Trophoblast cell (in vitro differentiated cells and primary cell): Measurements from ENCODE around the gene KCNAB2.

Experiments
- DNase-seq, 2 donors: peaks; one replicate each; pipeline ENCODE4 v3.0.0-alpha.2; 2016
- H2AFZ ChIP-seq: 2 replicates; pipeline ENCODE4 v1.6.1; 2013; ENCODE audit warnings: low read length, moderate library complexity, mild to moderate bottlenecking; ENCODE audit not compliant: insufficient read depth, poor library complexity
- H2AK5ac ChIP-seq: 2 replicates; pipeline ENCODE4 v1.6.1; 2013; ENCODE audit warnings: mild to moderate bottlenecking, low read length
- H2BK120ac ChIP-seq: 2 replicates; pipeline ENCODE4 v1.6.1; 2013; ENCODE audit warnings: low read length, mild to moderate bottlenecking, moderate library complexity; ENCODE audit not compliant: insufficient read depth, poor library complexity
- H2BK12ac ChIP-seq: 2 replicates; pipeline ENCODE4 v1.6.1; 2013; ENCODE audit warnings: mild to moderate bottlenecking, low read length, moderate library complexity
- H2BK5ac ChIP-seq: 2 replicates; pipeline ENCODE4 v1.6.1; 2013; ENCODE audit warnings: low read length, low read depth, moderate library complexity, mild to moderate bottlenecking; ENCODE audit not compliant: poor library complexity
- H3K14ac ChIP-seq: 2 replicates; pipeline ENCODE4 v1.6.1; 2013; ENCODE audit warnings: mild to moderate bottlenecking, low read length
- H3K18ac ChIP-seq: 2 replicates; pipeline ENCODE4 v1.6.1; 2013; ENCODE audit warnings: mild to moderate bottlenecking, low read length
- H3K23ac ChIP-seq: 2 replicates; pipeline ENCODE4 v1.6.1; 2013; ENCODE audit warnings: low read length
- H3K27ac ChIP-seq: 2 replicates; pipeline ENCODE4 v1.5.1; 2013; ENCODE audit warnings: low read depth, mild to moderate bottlenecking, inconsistent platforms, low read length, moderate library complexity
- H3K27me3 ChIP-seq: 2 replicates; pipeline ENCODE4 v1.6.1; 2013; ENCODE audit warnings: inconsistent platforms, mild to moderate bottlenecking, low read length, moderate library complexity; ENCODE audit not compliant: insufficient read depth
- H3K36me3 ChIP-seq, 2 experiments: 1 replicate in 1 of 2; 2 replicates in 1 of 2; pipeline ENCODE4 v1.6.1; 2013; ENCODE audit warnings: low read length in 2 of 2, mild to moderate bottlenecking in 2 of 2, moderate library complexity in 1 of 2; ENCODE audit not compliant: insufficient read depth in 2 of 2, control insufficient read depth in 1 of 2
- H3K4ac ChIP-seq: 2 replicates; pipeline ENCODE4 v1.6.1; 2013; ENCODE audit warnings: low read depth, mild to moderate bottlenecking, low read length, moderate library complexity
- H3K4me1 ChIP-seq, 2 experiments: 1 replicate in 1 of 2; 2 replicates in 1 of 2; pipeline ENCODE4 v1.6.1; 2013; ENCODE audit warnings: low read length in 2 of 2, mild to moderate bottlenecking in 2 of 2, moderate library complexity in 1 of 2; ENCODE audit not compliant: insufficient read depth in 2 of 2, control insufficient read depth in 1 of 2
- H3K4me2 ChIP-seq: 2 replicates; pipeline ENCODE4 v1.6.1; 2013; ENCODE audit warnings: inconsistent platforms, mild to moderate bottlenecking, low read length, moderate library complexity
- H3K4me3 ChIP-seq: 2 replicates; pipeline ENCODE4 v1.5.1; 2013; ENCODE audit warnings: mild to moderate bottlenecking, low read depth, low read length, inconsistent platforms
- H3K79me1 ChIP-seq: one replicate; pipeline ENCODE4 v1.6.1; 2013; ENCODE audit warnings: low read length
- H3K79me2 ChIP-seq: 2 replicates; pipeline ENCODE4 v1.6.1; 2013; ENCODE audit warnings: low read length, mild to moderate bottlenecking; ENCODE audit not compliant: control insufficient read depth, insufficient read depth, poor library complexity
- H3K9ac ChIP-seq: 2 replicates; pipeline ENCODE4 v1.6.1; 2013; ENCODE audit warnings: mild to moderate bottlenecking, low read length
- H3K9me3 ChIP-seq: 2 replicates; pipeline ENCODE4 v1.6.1; 2013; ENCODE audit warnings: low read depth, mild to moderate bottlenecking, control low read depth, inconsistent platforms, low read length; ENCODE audit not compliant: insufficient read depth
- H4K12ac ChIP-seq: 2 replicates; pipeline ENCODE4 v1.6.1; 2013; ENCODE audit warnings: low read depth, mild to moderate bottlenecking, low read length, moderate library complexity
- H4K8ac ChIP-seq: 2 replicates; pipeline ENCODE4 v1.6.1; 2013; ENCODE audit warnings: low read depth, mild to moderate bottlenecking, low read length, moderate library complexity
- H4K91ac ChIP-seq: one replicate; pipeline ENCODE4 v1.6.1; 2013; ENCODE audit warnings: low read depth, mild to moderate bottlenecking, low read length, moderate library complexity
- WGBS: extraction: QIAGEN DNeasy Blood & Tissue Kit; methylation state at CpG from one replicate; pipeline ENCODE4 v1.1.7; 2013; ENCODE audit warnings: missing lambda C conversion rate; ENCODE audit not compliant: insufficient read length, insufficient coverage; ENCODE audit errors: extremely low coverage; 5-methylcytosine and 5-hydroxymethylcytosine counted together

Gene KCNAB2

GRCh38 chr1:6117064-6117463, 71.4 kb downstream of the KCNAB2 start:
- Histone ChIP-seq H3K27me3 (no peaks in the 10 kb centered on the region), H2BK12ac (no peak overlapping the region), H2AFZ (no peak overlapping the region), H2BK120ac (no peak overlapping the region), H4K8ac (no peak overlapping the region), H3K27ac (no peak overlapping the region), H3K23ac (no peak overlapping the region), H3K4me1 (no peaks in the 10 kb centered on the region), H2BK5ac (no peak overlapping the region), H3K9me3 (peaks cover 3% of the 10 kb centered on the region), H3K18ac (no peak overlapping the region), H4K91ac (no peak overlapping the region), H3K36me3 (no peaks in the 10 kb centered on the region), H3K79me1 (no peaks in the 10 kb centered on the region), H3K14ac (no peak overlapping the region), H3K79me2 (no peaks in the 10 kb centered on the region), H3K4me3 (no peak overlapping the region), H3K4ac (no peak overlapping the region), H3K9ac (no peak overlapping the region), H2AK5ac (no peak overlapping the region), H4K12ac (no peak overlapping the region), H3K4me2 (no peak overlapping the region)
- no peak for DNase-seq
- WGBS, result no CpG with 5 or more reads among the region's 2 CpGs

DNA sequence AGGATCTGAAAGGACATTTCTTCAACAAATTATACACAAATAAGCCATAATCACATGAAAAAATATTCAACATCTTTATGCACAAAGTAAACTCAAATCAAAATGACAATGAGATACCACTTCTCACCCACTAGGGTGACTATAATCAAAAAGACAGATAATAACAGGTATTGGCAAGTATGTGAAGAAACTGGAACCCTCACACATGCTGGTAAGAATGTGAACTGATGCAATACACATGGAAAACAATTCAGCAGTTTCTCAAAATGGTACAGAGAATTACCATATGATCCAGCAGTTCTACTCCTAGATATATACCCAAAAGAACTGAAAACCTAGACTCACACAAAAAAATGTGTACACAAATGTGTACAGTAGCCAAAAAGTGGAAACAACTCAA, 71.9 kb downstream of the KCNAB2 start:
- H3K23ac ChIP-seq, result no peak overlapping the region
- H2BK120ac ChIP-seq, result no peak overlapping the region

GRCh38 chr1:6118415-6118814, 72.7 kb downstream of the KCNAB2 start:
- no peak overlapping the region for H4K12ac ChIP-seq
- no peak overlapping the region for H3K4me3 ChIP-seq
- no peak overlapping the region for H2AFZ ChIP-seq
- no peak for DNase-seq
- no peak overlapping the region for H3K18ac ChIP-seq
- H4K91ac ChIP-seq, result no peak overlapping the region
- no peak overlapping the region for H2AK5ac ChIP-seq
- peaks cover 3% of the 10 kb centered on the region for H3K9me3 ChIP-seq
- H3K27ac ChIP-seq, result no peak overlapping the region
- H3K27me3 ChIP-seq, result no peaks in the 10 kb centered on the region
- H3K14ac ChIP-seq, result no peak overlapping the region
- no peaks in the 10 kb centered on the region for H3K79me1 ChIP-seq
- no peak overlapping the region for H2BK5ac ChIP-seq
- H2BK12ac ChIP-seq, result no peak overlapping the region
- H3K4me1 ChIP-seq, result no peaks in the 10 kb centered on the region
- WGBS, result no CpG with 5 or more reads among the region's 3 CpGs
- no peak overlapping the region for H2BK120ac ChIP-seq
- H3K9ac ChIP-seq, result no peak overlapping the region
- H3K4ac ChIP-seq, result no peak overlapping the region
- H3K79me2 ChIP-seq, result no peaks in the 10 kb centered on the region
- no peak overlapping the region for H3K23ac ChIP-seq
- no peak overlapping the region for H3K4me2 ChIP-seq
- no peaks in the 10 kb centered on the region for H3K36me3 ChIP-seq
- no peak overlapping the region for H4K8ac ChIP-seq

More for the DNA sequence above, 71.9 kb downstream of the KCNAB2 start:
- no peaks in the 10 kb centered on the region for H3K79me1 ChIP-seq
- no peak overlapping the region for H3K14ac ChIP-seq
- DNase-seq, result peak in 1 of 2 donors; percentile 44
- no peak overlapping the region for H3K9ac ChIP-seq
- H2AK5ac ChIP-seq, result no peak overlapping the region
- H2AFZ ChIP-seq, result no peak overlapping the region
- no peak overlapping the region for H4K8ac ChIP-seq
- H3K4me3 ChIP-seq, result no peak overlapping the region
- H3K18ac ChIP-seq, result no peak overlapping the region
- H3K9me3 ChIP-seq, result peaks cover 3% of the 10 kb centered on the region
- H3K4me2 ChIP-seq, result no peak overlapping the region
- H3K36me3 ChIP-seq, result no peaks in the 10 kb centered on the region
- no peak overlapping the region for H3K4ac ChIP-seq
- H4K12ac ChIP-seq, result no peak overlapping the region
- no peaks in the 10 kb centered on the region for H3K27me3 ChIP-seq
- H3K79me2 ChIP-seq, result no peaks in the 10 kb centered on the region
- no peaks in the 10 kb centered on the region for H3K4me1 ChIP-seq
- no peak overlapping the region for H2BK5ac ChIP-seq
- no peak overlapping the region for H2BK12ac ChIP-seq
- no peak overlapping the region for H4K91ac ChIP-seq
- no peak overlapping the region for H3K27ac ChIP-seq

- H3K9ac ChIP-seq, result no peak overlapping the region
- no peak overlapping the region for H3K4ac ChIP-seq
- no peaks in the 10 kb centered on the region for H3K79me2 ChIP-seq
- no peak overlapping the region for H2BK120ac ChIP-seq
- no peak overlapping the region for H2BK5ac ChIP-seq
- no peak overlapping the region for H3K4me3 ChIP-seq
- no peak overlapping the region for H2AFZ ChIP-seq
- H3K4me2 ChIP-seq, result no peak overlapping the region
- no CpG with 5 or more reads among the region's 18 CpGs for WGBS
- no peak overlapping the region for H2BK12ac ChIP-seq
- H3K4me1 ChIP-seq, result no peaks in the 10 kb centered on the region
- no peaks in the 10 kb centered on the region for H3K27me3 ChIP-seq
- H3K36me3 ChIP-seq, result no peaks in the 10 kb centered on the region
- H3K14ac ChIP-seq, result no peak overlapping the region
- H3K9me3 ChIP-seq, result peaks cover 2% of the 10 kb centered on the region
- H4K12ac ChIP-seq, result no peak overlapping the region
- no peak overlapping the region for H4K91ac ChIP-seq
- no peak overlapping the region for H4K8ac ChIP-seq
- no peaks in the 10 kb centered on the region for H3K79me1 ChIP-seq
- H3K23ac ChIP-seq, result no peak overlapping the region
- no peak overlapping the region for H2AK5ac ChIP-seq
- no peak overlapping the region for H3K27ac ChIP-seq
- DNase-seq, result no peak
- H3K18ac ChIP-seq, result no peak overlapping the region
These were observed 75.3 kb downstream of the KCNAB2 start for GRCh38 chr1:6121021-6121421.
